ENCODE results near the gene MATN3.

MATN3 gene, protein sequence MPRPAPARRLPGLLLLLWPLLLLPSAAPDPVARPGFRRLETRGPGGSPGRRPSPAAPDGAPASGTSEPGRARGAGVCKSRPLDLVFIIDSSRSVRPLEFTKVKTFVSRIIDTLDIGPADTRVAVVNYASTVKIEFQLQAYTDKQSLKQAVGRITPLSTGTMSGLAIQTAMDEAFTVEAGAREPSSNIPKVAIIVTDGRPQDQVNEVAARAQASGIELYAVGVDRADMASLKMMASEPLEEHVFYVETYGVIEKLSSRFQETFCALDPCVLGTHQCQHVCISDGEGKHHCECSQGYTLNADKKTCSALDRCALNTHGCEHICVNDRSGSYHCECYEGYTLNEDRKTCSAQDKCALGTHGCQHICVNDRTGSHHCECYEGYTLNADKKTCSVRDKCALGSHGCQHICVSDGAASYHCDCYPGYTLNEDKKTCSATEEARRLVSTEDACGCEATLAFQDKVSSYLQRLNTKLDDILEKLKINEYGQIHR

DNA sequence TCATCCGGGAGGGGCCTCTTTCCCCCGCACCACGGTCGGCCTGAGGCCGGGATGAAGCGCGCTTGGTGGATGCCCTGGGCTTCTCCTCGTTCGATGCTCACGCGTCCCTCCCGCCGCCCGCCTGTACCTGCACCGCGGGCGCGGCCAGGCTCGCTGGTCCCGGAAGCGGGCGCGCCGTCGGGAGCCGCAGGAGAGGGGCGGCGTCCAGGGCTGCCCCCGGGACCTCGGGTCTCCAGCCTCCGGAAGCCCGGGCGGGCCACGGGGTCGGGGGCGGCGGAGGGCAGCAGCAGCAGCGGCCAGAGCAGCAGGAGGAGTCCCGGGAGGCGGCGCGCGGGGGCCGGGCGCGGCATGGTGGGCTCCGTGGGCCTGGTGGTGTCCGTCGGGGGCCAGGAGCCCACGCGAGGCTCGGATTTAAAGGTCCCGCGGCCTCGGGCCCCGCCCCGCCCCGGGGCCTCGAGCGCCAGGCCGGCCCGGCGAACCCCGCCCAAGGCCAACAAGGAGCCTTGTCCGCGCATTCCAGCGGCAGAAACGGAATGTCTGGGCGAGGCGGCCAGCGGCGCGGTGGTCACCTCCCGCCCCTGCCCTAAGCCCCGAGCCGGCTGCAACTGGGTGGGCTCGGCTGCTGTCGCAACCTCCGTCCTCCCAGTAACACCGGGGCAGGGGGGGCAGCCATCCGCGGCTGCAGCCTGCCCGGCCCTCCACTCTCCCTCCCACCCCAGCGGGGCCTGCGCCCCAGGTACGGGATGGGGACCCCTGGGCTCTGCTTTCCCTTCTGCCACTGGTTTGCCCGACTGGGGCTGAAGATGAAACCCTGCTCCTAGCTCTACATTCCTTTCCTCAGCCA lies at the start of gene MATN3:
Gene MATN3 (minus strand): TSS at position 387 of the 844 bp plus-strand sequence. CDS start 37 bp downstream, at position 350.
- Histone ChIP-seq H3K4me3 (ENCODE audit: low read length in 2 of 2) (peak within 1 kb of the TSS; percentile 42 to 55), H3K4me1 (ENCODE audit: control insufficient read depth in 2 of 2, insufficient read depth in 2 of 2, low read length in 2 of 2) (peaks cover 0 to 3% of the 10 kb centered on the region in 2 donors), H3K27me3 (ENCODE audit: control insufficient read depth in 2 of 2, insufficient read depth in 2 of 2, low read length in 2 of 2) (peaks cover 18 to 26% of the 10 kb centered on the region in 2 donors), H3K27ac (ENCODE audit: low read depth in 2 of 2, low read length in 2 of 2) (no peak within 1 kb of the TSS), H3K9me3 (ENCODE audit: control insufficient read depth in 2 of 2, low read length in 2 of 2) (no peaks in the 10 kb centered on the region), H3K9ac (ENCODE audit: low read depth in 1 of 2, low read length in 2 of 2) (no peak within 1 kb of the TSS), H3K36me3 (ENCODE audit: control insufficient read depth in 2 of 2, insufficient read depth in 2 of 2, low read length in 2 of 2) (no peaks in the 10 kb centered on the region)

DNA sequence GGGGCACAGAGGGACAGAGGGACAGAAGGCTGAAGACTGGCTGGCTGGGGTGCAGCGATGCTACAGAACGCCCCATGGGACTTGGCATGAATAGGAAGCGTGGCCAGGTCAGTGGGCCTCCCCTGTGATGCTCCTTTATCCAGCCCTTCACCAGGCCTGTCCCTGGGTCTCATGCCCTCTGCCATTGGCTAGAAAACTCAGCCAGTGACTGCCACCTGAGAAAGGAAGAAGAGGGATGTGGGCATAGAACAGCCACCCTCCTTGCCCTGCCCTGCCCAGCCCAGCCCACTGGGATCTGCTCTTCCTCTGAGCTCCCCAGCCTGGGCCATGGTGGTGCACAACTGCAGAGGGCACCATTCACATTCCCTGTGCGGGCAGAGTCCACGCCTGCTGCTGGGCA lies 49.5 kb upstream of the MATN3 start:
- Histone ChIP-seq H3K9ac (ENCODE audit: low read depth in 1 of 2, low read length in 2 of 2) (no peak overlapping the region), H3K36me3 (ENCODE audit: control insufficient read depth in 2 of 2, insufficient read depth in 2 of 2, low read length in 2 of 2) (no peaks in the 10 kb centered on the region), H3K4me1 (ENCODE audit: control insufficient read depth in 2 of 2, insufficient read depth in 2 of 2, low read length in 2 of 2) (peaks cover 9 to 11% of the 10 kb centered on the region in 2 donors), H3K9me3 (ENCODE audit: control insufficient read depth in 2 of 2, low read length in 2 of 2) (no peaks in the 10 kb centered on the region), H3K4me3 (ENCODE audit: low read length in 2 of 2) (no peak overlapping the region), H3K27me3 (ENCODE audit: control insufficient read depth in 2 of 2, insufficient read depth in 2 of 2, low read length in 2 of 2) (no peaks in the 10 kb centered on the region), H3K27ac (ENCODE audit: low read depth in 2 of 2, low read length in 2 of 2) (no peak overlapping the region)

DNA sequence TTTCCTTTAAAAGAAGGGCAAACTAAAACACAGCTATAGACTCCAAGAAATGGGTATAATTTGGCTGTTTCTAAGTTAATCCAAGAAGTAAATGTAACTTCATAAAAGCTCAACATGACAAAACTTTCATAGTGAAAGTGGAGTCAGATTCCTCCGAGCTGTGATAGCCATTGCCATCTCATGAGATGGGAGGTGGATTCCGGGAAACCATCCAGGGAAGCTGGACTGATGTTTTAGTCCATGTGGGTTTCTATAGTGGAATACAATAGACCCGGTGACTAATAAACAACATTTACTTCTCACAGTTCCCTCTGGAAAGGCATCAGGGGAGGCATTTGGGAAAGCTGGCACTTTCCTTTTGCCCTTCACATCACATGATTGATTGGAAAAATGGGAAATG lies 49.0 kb upstream of the MATN3 start:
- Histone ChIP-seq H3K27ac (ENCODE audit: low read depth in 2 of 2, low read length in 2 of 2) (no peak overlapping the region), H3K9ac (ENCODE audit: low read depth in 1 of 2, low read length in 2 of 2) (no peak overlapping the region), H3K36me3 (ENCODE audit: control insufficient read depth in 2 of 2, insufficient read depth in 2 of 2, low read length in 2 of 2) (no peaks in the 10 kb centered on the region), H3K4me3 (ENCODE audit: low read length in 2 of 2) (no peak overlapping the region), H3K4me1 (ENCODE audit: control insufficient read depth in 2 of 2, insufficient read depth in 2 of 2, low read length in 2 of 2) (peaks cover 7 to 9% of the 10 kb centered on the region in 2 donors), H3K27me3 (ENCODE audit: control insufficient read depth in 2 of 2, insufficient read depth in 2 of 2, low read length in 2 of 2) (no peaks in the 10 kb centered on the region), H3K9me3 (ENCODE audit: control insufficient read depth in 2 of 2, low read length in 2 of 2) (no peaks in the 10 kb centered on the region)

DNA sequence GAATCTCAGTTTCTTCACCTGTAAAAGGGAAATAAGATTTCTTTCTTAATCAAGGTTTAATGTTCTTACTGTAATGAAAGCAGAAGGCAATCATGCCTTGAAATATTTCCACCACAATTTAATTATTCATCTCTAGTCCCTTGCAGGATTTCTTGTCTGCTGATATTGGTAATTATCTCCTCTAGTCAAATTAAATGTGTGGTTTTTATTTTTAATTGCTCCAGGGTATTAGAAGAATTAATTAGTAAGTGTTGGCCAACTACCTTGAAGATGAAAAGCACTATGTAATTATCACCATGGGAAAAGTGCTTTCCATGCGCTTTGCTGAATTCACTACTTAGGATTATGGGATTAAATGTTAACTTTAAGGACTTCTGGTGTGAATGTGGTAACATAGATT lies 47.6 kb upstream of the MATN3 start:
- H3K27me3 ChIP-seq (ENCODE audit: control insufficient read depth in 2 of 2, insufficient read depth in 2 of 2, low read length in 2 of 2), result no peaks in the 10 kb centered on the region
- no peak overlapping the region for H3K27ac ChIP-seq (ENCODE audit: low read depth in 2 of 2, low read length in 2 of 2)
- H3K9me3 ChIP-seq (ENCODE audit: control insufficient read depth in 2 of 2, low read length in 2 of 2), result no peaks in the 10 kb centered on the region
- no peak overlapping the region for H3K9ac ChIP-seq (ENCODE audit: low read depth in 1 of 2, low read length in 2 of 2)
- no peak overlapping the region for H3K4me3 ChIP-seq (ENCODE audit: low read length in 2 of 2)
- peaks cover 0 to 2% of the 10 kb centered on the region in 2 donors for H3K4me1 ChIP-seq (ENCODE audit: control insufficient read depth in 2 of 2, insufficient read depth in 2 of 2, low read length in 2 of 2)
- no peaks in the 10 kb centered on the region for H3K36me3 ChIP-seq (ENCODE audit: control insufficient read depth in 2 of 2, insufficient read depth in 2 of 2, low read length in 2 of 2)

DNA sequence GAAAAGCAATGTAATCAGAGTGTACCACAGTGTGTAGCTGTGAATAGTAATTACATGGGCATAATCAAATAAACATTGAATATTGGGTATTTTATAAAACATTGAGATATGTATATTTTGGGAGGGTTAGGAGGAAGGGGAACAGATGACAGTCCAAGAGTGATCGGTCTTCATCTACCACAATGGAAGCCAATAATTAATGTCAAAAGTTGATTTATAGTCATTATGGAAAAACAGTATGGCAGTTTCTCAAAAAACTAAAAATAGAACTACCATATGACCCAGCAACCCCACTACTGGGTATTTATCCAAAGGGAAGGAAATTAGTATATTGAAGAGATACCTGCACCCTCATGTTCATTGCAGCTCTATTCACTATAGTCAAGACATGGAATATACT lies 44.8 kb upstream of the MATN3 start:
- Histone ChIP-seq H3K27ac (ENCODE audit: low read depth in 2 of 2, low read length in 2 of 2) (no peak overlapping the region), H3K27me3 (ENCODE audit: control insufficient read depth in 2 of 2, insufficient read depth in 2 of 2, low read length in 2 of 2) (no peaks in the 10 kb centered on the region), H3K9ac (ENCODE audit: low read depth in 1 of 2, low read length in 2 of 2) (no peak overlapping the region), H3K4me3 (ENCODE audit: low read length in 2 of 2) (no peak overlapping the region), H3K9me3 (ENCODE audit: control insufficient read depth in 2 of 2, low read length in 2 of 2) (no peaks in the 10 kb centered on the region), H3K36me3 (ENCODE audit: control insufficient read depth in 2 of 2, insufficient read depth in 2 of 2, low read length in 2 of 2) (no peaks in the 10 kb centered on the region), H3K4me1 (ENCODE audit: control insufficient read depth in 2 of 2, insufficient read depth in 2 of 2, low read length in 2 of 2) (peaks cover 6 to 7% of the 10 kb centered on the region in 2 donors)

DNA sequence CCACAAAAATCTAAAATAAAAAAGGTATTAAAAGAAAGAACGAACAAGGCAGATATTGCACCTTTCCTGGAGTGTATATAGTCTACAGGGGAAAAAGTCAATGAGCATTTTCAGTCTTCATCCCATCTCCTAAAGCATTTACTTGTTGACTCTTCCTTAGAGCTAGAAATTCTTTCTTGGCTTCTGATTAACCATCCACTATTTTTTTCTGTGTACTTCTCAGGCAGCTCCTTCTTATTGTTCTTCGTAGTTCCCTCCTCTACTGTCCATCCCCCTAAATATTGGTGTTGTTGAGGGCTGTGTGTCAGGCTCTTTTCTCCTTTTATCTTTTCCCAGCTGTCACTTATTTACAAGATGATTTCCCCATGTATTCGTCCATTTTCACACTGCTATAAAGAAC lies 42.5 kb upstream of the MATN3 start:
- Histone ChIP-seq H3K4me3 (ENCODE audit: low read length in 2 of 2) (no peak overlapping the region), H3K9ac (ENCODE audit: low read depth in 1 of 2, low read length in 2 of 2) (no peak overlapping the region), H3K36me3 (ENCODE audit: control insufficient read depth in 2 of 2, insufficient read depth in 2 of 2, low read length in 2 of 2) (no peaks in the 10 kb centered on the region), H3K27ac (ENCODE audit: low read depth in 2 of 2, low read length in 2 of 2) (no peak overlapping the region), H3K9me3 (ENCODE audit: control insufficient read depth in 2 of 2, low read length in 2 of 2) (no peaks in the 10 kb centered on the region), H3K4me1 (ENCODE audit: control insufficient read depth in 2 of 2, insufficient read depth in 2 of 2, low read length in 2 of 2) (peaks cover 10 to 11% of the 10 kb centered on the region in 2 donors), H3K27me3 (ENCODE audit: control insufficient read depth in 2 of 2, insufficient read depth in 2 of 2, low read length in 2 of 2) (no peaks in the 10 kb centered on the region)

DNA sequence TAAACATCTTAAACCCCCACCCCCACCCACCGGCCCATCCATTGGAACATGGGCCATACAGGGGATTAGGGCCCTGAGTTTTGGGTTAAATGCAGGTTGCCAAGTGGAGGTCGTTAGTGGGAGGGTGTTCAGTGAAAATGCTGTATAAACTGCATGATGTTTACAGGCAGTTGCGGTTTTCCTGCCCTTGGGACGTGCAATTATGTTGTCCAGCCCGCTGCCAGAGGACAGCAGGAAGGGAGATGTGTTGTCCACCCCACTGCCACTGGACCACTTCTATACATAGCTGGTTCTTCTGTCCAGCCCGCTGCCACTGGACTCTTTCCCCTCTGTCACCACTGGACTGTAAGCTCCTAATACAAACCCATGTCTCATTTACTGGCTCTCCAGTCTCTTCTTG lies 41.7 kb upstream of the MATN3 start:
- no peaks in the 10 kb centered on the region for H3K36me3 ChIP-seq (ENCODE audit: control insufficient read depth in 2 of 2, insufficient read depth in 2 of 2, low read length in 2 of 2)
- no peak overlapping the region for H3K27ac ChIP-seq (ENCODE audit: low read depth in 2 of 2, low read length in 2 of 2)
- no peaks in the 10 kb centered on the region for H3K9me3 ChIP-seq (ENCODE audit: control insufficient read depth in 2 of 2, low read length in 2 of 2)
- H3K4me1 ChIP-seq (ENCODE audit: control insufficient read depth in 2 of 2, insufficient read depth in 2 of 2, low read length in 2 of 2), result peaks cover 11 to 19% of the 10 kb centered on the region in 2 donors
- no peak overlapping the region for H3K4me3 ChIP-seq (ENCODE audit: low read length in 2 of 2)
- H3K27me3 ChIP-seq (ENCODE audit: control insufficient read depth in 2 of 2, insufficient read depth in 2 of 2, low read length in 2 of 2), result no peaks in the 10 kb centered on the region
- H3K9ac ChIP-seq (ENCODE audit: low read depth in 1 of 2, low read length in 2 of 2), result no peak overlapping the region

DNA sequence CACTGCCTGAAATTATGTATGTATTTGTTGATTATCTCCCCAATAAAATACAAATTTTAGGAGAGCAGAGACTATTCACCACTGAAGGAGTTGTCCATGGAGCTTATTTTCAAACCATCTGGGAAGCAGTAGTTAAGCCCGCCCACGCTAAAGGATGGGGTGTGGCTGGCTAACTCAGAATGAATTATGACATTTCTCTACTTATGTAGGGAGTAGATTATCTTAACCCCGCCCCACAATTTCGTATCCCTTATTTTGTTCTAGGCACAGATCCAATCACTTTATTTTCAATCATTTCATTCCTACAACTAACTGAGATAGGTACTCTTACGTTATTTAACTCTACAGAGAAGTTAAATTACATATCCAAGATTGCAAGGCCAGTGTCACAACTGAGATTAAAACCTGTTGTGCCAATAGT lies 40.4 kb upstream of the MATN3 start:
- Histone ChIP-seq H3K9ac (ENCODE audit: low read depth in 1 of 2, low read length in 2 of 2) (peak overlapping the region in 1 of 2 donors; percentile 95), H3K9me3 (ENCODE audit: control insufficient read depth in 2 of 2, low read length in 2 of 2) (no peaks in the 10 kb centered on the region), H3K4me3 (ENCODE audit: low read length in 2 of 2) (peak overlapping the region; percentile 87 to 99), H3K4me1 (ENCODE audit: control insufficient read depth in 2 of 2, insufficient read depth in 2 of 2, low read length in 2 of 2) (peaks cover 18 to 23% of the 10 kb centered on the region in 2 donors), H3K27ac (ENCODE audit: low read depth in 2 of 2, low read length in 2 of 2) (peak overlapping the region; percentile 99 to 100), H3K27me3 (ENCODE audit: control insufficient read depth in 2 of 2, insufficient read depth in 2 of 2, low read length in 2 of 2) (no peaks in the 10 kb centered on the region), H3K36me3 (ENCODE audit: control insufficient read depth in 2 of 2, insufficient read depth in 2 of 2, low read length in 2 of 2) (no peaks in the 10 kb centered on the region)

DNA sequence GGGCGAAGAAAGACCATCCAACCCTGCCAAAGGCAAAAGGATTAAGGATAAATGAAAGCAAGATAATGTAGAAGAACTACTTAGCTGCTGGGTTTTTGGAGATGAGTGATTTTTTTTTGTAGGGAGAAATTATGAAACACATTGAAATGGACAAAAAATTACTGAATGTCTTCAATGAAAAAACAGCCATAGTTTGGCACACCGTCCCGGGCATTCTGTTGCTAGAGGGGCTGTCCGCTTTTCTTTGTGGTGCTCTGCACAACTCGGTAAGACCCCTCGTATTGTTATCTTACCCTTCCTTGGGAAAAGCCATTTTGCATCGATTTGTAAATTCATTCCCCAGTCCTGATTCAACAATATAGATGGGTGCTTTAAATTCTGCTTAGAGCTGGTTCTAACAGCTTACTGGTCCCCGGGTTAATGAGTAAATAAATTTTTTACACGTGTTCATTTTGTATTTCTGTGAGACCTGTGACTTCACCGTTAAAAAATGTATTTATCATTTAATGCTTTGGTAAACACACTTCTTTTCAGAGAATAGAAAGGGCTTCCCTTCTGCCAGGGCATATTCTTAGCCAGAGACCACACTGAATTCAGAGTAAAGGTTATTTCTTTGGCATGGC lies 39.9 kb upstream of the MATN3 start:
- Histone ChIP-seq H3K9me3 (ENCODE audit: control insufficient read depth in 2 of 2, low read length in 2 of 2) (no peaks in the 10 kb centered on the region), H3K36me3 (ENCODE audit: control insufficient read depth in 2 of 2, insufficient read depth in 2 of 2, low read length in 2 of 2) (no peaks in the 10 kb centered on the region), H3K27ac (ENCODE audit: low read depth in 2 of 2, low read length in 2 of 2) (peak overlapping the region; percentile 99 to 100), H3K27me3 (ENCODE audit: control insufficient read depth in 2 of 2, insufficient read depth in 2 of 2, low read length in 2 of 2) (no peaks in the 10 kb centered on the region), H3K4me3 (ENCODE audit: low read length in 2 of 2) (peak overlapping the region; percentile 87 to 99), H3K9ac (ENCODE audit: low read depth in 1 of 2, low read length in 2 of 2) (peak overlapping the region; percentile 95 to 99), H3K4me1 (ENCODE audit: control insufficient read depth in 2 of 2, insufficient read depth in 2 of 2, low read length in 2 of 2) (peaks cover 20 to 23% of the 10 kb centered on the region in 2 donors)
